ENCODE data around the gene DMBX1. TPM values are rescaled to one million over a fixed set of nuclear protein-coding genes. Genes with fewer than 3 reads are reported as not detected.

DMBX1 gene
- total and polyA plus RNA-seq, 3 donors from 2014 or later, result 1.1 to 2.0 (median 1.7) TPM

DNA sequence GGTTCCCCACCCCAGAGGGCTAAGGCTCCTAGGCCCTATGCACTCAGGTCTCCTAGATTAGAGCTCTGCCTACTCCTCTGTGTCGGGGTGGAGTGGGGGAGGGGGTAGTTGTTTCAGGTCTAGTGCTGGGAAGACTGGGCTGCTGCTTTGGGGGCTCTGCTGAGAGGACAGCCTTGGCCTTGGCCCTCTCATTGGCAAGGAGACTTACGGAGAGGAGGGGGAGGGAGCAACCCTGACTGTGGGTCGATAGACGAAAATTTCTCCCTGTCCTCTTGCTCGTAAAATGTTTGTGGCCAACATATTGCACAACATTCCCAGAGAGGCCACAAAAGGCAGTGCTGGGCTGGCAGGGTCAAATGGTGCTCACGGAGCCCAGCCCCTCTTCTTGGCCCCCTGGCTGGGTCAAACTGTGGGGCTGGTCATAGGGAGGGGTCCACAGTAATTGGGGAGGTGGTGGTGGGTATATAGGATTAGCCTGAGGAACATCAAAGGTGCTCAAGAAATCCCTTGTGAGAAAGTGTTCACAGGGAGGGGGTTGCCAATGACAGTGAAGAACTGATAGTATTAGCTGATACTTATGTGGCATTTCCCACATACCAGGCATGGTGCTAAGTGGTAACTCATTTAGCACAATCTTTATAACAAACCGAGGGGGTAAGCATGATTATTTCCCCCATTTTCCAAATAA lies 8.5 kb upstream of the DMBX1 start:
- intact Hi-C loops (cut with DNase I; ENCODE audit: low total_unique reads), result no loop called here

DNA sequence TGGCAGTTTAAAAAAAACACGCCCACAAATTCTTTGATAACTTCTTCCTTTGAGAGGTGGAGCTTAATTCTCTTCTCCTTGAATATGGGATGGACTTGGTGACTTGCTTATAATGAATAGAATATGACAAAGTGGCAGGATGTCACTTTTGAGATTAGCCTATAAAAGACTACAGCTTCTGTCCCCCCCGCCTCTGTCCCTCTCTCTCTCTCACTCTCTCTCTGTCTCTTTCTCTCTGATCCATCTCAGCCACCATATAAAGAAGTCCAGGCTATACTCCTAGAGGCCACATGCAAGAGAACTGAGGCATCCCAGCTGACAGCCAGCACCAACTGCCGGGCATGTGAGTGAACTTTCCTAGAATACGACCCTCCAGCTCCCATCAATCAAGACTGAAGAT lies 7.7 kb upstream of the DMBX1 start:
- no peak for TF ChIP-seq POLR2A (IDR thresholded peaks at IDR 0.05)
- intact Hi-C loops (cut with DNase I; ENCODE audit: low total_unique reads), result no loop called here
- Histone ChIP-seq H3K9me3 (no peaks in the 10 kb centered on the region), H3K36me3 (ENCODE audit: low read depth, missing control alignments) (no peaks in the 10 kb centered on the region), H3K27me3 (no peaks in the 10 kb centered on the region), H3K4me1 (no peaks in the 10 kb centered on the region), H3K4me3 (no peak overlapping the region), H3K27ac (no peak overlapping the region)
- 71 to 82% methylated on average over 4 of the region's 4 CpGs for WGBS, 2 donors
- no peak for DNase-seq

More for the DNA sequence above, 8.5 kb upstream of the DMBX1 start:
- DNase-seq, result no peak
- Histone ChIP-seq H3K27ac (no peak overlapping the region), H3K27me3 (no peaks in the 10 kb centered on the region), H3K36me3 (ENCODE audit: low read depth, missing control alignments) (no peaks in the 10 kb centered on the region), H3K4me3 (no peak overlapping the region), H3K9me3 (no peaks in the 10 kb centered on the region), H3K4me1 (no peaks in the 10 kb centered on the region)
- TF ChIP-seq, protein P1, sequence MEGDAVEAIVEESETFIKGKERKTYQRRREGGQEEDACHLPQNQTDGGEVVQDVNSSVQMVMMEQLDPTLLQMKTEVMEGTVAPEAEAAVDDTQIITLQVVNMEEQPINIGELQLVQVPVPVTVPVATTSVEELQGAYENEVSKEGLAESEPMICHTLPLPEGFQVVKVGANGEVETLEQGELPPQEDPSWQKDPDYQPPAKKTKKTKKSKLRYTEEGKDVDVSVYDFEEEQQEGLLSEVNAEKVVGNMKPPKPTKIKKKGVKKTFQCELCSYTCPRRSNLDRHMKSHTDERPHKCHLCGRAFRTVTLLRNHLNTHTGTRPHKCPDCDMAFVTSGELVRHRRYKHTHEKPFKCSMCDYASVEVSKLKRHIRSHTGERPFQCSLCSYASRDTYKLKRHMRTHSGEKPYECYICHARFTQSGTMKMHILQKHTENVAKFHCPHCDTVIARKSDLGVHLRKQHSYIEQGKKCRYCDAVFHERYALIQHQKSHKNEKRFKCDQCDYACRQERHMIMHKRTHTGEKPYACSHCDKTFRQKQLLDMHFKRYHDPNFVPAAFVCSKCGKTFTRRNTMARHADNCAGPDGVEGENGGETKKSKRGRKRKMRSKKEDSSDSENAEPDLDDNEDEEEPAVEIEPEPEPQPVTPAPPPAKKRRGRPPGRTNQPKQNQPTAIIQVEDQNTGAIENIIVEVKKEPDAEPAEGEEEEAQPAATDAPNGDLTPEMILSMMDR (IDR thresholded peaks at IDR 0.05), result no peak
- no peak for TF ChIP-seq POLR2A (IDR thresholded peaks at IDR 0.05)
- WGBS, 2 donors, result 57 to 59% methylated on average over 7 of the region's 7 CpGs

DNA sequence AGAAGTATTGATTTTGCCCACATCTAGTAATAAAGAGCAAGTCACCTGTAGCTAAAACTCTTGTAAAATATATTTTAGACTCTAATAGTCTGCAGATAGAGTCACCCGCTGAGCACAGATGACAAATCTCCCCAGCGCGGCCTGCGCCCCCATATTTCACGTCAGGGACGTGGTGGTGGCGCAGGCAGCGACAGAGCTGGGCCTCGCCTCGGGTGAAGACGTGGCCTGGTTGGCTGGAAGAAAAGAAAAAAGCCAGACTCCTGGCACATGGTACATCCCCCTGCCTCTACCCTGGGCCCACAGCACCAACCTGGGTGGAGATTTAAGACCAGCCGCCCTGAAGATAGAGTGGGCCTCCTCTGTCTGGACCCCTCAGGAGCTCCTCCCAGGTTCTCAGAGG lies 6.0 kb upstream of the DMBX1 start:
- H3K4me1 ChIP-seq, result no peaks in the 10 kb centered on the region
- no peaks in the 10 kb centered on the region for H3K36me3 ChIP-seq (ENCODE audit: low read depth, missing control alignments)
- no peak for TF ChIP-seq POLR2A (IDR thresholded peaks at IDR 0.05)
- TF ChIP-seq, protein P1 (IDR thresholded peaks at IDR 0.05), result no peak
- no peak overlapping the region for H3K27ac ChIP-seq
- no peak overlapping the region for H3K4me3 ChIP-seq
- no peak for DNase-seq
- no peaks in the 10 kb centered on the region for H3K27me3 ChIP-seq
- intact Hi-C loops (cut with DNase I; ENCODE audit: low total_unique reads), result no loop called here
- H3K9me3 ChIP-seq, result no peaks in the 10 kb centered on the region
- WGBS, 2 donors, result 93 to 94% methylated on average over 11 to 12 of the region's 12 CpGs

DNA sequence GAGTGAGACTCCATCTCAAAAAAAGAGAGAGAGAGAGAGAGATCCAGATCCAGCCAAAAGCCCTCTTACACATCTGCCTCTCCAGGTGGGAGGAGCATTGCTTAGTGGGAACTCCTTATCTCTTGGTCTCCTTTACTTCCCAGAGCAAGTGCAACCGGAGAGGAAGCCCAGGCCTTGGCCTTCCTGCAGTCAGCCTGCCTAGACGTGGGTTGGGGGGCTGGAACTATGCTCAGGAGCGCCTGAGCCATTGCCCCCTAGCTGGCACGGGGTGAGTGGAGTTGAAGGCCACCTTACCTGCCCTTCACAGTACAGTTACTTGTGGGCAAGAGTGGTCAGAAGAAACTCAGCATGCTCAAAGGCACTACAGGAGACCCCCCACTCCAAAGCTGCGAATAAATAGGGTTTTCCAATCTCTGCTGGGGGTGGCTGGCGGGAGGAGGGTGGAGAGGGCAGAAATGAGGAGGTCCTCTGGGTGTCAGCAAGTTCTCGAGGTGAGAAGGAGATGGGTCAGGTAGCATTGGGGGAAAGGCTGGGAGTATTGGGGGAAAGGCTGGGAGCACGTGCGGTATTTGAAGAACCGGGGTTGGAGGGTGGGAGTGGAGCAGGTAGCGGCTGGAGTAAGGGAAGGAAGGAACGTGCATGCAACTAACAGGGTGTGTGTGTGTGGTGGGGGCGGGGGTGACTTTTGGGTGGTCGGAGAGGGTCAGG lies 4.7 kb upstream of the DMBX1 start:
- Histone ChIP-seq H3K36me3 (ENCODE audit: low read depth, missing control alignments) (no peaks in the 10 kb centered on the region), H3K9me3 (no peaks in the 10 kb centered on the region), H3K4me1 (peaks cover 8% of the 10 kb centered on the region), H3K4me3 (peak overlapping the region in 1 of 2 donors; percentile 24), H3K27me3 (no peaks in the 10 kb centered on the region), H3K27ac (no peak overlapping the region)
- DNase-seq, result no peak
- WGBS, 2 donors, result 28 to 49% methylated on average over 14 of the region's 14 CpGs
- intact Hi-C loops (cut with DNase I; ENCODE audit: low total_unique reads), result no loop called here
- no peak for TF ChIP-seq POLR2A (IDR thresholded peaks at IDR 0.05)
- TF ChIP-seq, protein P1 (IDR thresholded peaks at IDR 0.05), result no peak

DNA sequence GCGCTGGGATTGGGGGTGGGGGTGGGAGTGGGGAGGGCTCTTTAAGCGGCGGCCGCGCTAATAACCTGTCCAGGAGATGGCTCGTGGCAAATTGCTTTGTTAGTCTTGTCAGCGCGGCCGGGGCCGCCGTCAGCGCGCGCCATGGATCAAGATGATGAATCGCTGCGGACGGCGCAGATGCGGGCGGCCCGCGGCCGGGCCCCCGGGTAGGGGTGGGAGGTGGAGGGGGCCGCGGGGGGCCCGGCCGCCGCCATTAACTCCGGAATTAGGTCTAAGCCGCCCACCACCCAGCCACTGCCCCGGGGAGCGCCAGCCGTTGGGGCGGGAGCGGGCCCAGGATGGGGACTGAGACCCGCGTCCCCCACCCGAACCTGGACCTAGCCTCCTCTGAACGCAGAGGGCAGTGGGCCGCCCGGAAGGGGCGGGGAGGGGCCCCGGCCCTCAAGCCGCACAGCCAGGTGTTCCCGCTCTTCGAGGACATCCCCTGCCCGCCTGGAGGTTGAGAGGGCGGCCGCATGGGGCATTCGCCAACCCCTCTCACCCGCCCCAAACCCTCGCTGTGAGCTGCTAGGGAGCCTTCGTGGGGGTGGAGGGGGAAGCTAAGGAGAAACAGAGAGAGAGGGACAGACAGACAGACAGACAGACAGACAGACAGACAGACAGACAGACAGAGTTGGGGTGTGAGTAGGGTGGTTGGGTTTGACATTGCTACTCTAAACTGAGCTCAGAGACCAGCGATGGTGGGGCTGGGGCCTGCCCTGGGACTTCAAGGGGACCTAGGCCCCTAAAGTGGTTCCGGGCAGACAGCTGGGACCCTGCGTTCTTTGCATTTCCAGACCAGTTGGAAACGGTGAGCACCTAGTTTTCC lies 3.8 kb upstream of the DMBX1 start:
- TF ChIP-seq POLR2A (IDR thresholded peaks at IDR 0.05), result no peak
- TF ChIP-seq, protein P1 (IDR thresholded peaks at IDR 0.05), result no peak
- no peaks in the 10 kb centered on the region for H3K36me3 ChIP-seq (ENCODE audit: low read depth, missing control alignments)
- intact Hi-C loops (cut with DNase I; ENCODE audit: low total_unique reads), result no loop called here
- peaks cover 10% of the 10 kb centered on the region for H3K4me1 ChIP-seq
- peak overlapping the region; percentile 24 to 26 for H3K4me3 ChIP-seq
- H3K9me3 ChIP-seq, result no peaks in the 10 kb centered on the region
- no peak overlapping the region for H3K27ac ChIP-seq
- no peaks in the 10 kb centered on the region for H3K27me3 ChIP-seq
- no peak for DNase-seq
- WGBS, 2 donors, result 14 to 17% methylated on average over 25 to 56 of the region's 58 CpGs
